A549 treated with GW870086 at 1 μM for 4 hours (cell line): Measurements from ENCODE around the gene ELF4. TPM values are rescaled to one million over a fixed set of nuclear protein-coding genes. Genes with fewer than 3 reads are reported as not detected.

Source experiments
- total RNA-seq: library from RNA; stranded (reverse); fragments of 200-300 nt; extraction: Qiagen RNA extraction; gene quantifications from 5 replicates; pipeline ENCODE4 v1.2.3, GENCODE V29; 2022; ENCODE audit warnings: low read depth

Gene ELF4
- 25.9 to 28.4 TPM (median 28.1 TPM) in 5 replicates for total RNA-seq

GRCh38 chrX:130110379-130111219 is at the start of gene ELF4:
Gene ELF4, minus strand, starts transcription at chrX:130110497. Its CDS starts 29,167 bp downstream, at chrX:130081330.

Other genes starting within 250 kb of the ELF4 start
- 43.0 to 50.0 TPM (median 44.2 TPM) in 5 replicates for gene UTP14A, start 204.3 kb downstream of the ELF4 start, total RNA-seq
- 4.8 to 10.1 TPM (median 9.5 TPM) in 5 replicates for gene BCORL1, start 127.9 kb downstream of the ELF4 start, total RNA-seq
- gene AIFM1, start 55.3 kb upstream of the ELF4 start, total RNA-seq = 67.6 to 75.0 TPM (median 74.4 TPM) in 5 replicates
- 0.15 to 0.30 TPM (median 0.20 TPM) in 5 replicates for gene RAB33A, start 61.5 kb upstream of the ELF4 start, total RNA-seq
- 2.1 to 3.1 TPM (median 2.8 TPM) in 5 replicates for gene ZNF280C, start 158.4 kb upstream of the ELF4 start, total RNA-seq
- 16.0 to 19.8 TPM (median 19.1 TPM) in 5 replicates for gene SLC25A14, start 229.4 kb upstream of the ELF4 start, total RNA-seq